ENCODE measurements around the gene KRTAP10-9. TPM values are rescaled to one million over a fixed set of nuclear protein-coding genes. Genes with fewer than 3 reads are reported as not detected.
"Not testable (repeated sequence)": the region's sequence is repeated elsewhere in the genome, so short reads cannot be mapped to it uniquely, and the experiment has no call there.

KRTAP10-9 gene
- polyA plus RNA-seq, 4 donors = not detected

DNA sequence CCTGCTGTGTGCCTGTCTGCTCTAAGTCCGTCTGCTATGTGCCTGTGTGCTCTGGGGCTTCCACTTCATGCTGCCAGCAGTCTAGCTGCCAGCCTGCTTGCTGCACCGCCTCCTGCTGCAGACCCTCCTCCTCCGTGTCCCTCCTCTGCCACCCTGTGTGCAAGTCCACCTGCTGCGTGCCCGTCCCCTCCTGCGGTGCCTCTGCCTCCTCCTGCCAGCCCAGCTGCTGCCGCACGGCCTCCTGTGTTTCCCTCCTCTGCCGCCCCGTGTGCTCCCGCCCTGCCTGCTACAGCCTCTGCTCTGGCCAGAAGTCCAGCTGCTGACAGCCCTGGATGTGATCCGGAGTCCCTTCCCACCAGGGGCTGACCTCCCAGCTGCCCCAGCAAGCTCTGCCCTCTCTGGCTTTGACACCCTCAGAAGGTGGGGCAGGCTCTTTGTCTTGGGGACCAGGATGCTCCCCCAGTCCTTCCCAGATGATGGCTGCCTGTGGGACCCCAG, 11.0 kb downstream of the KRTAP10-9 start:
- DNase-seq; H3K36me3 ChIP-seq (ENCODE audit: control insufficient read depth in 3 of 3, insufficient read depth in 2 of 3, low read depth in 1 of 3, low read length in 3 of 3); FAIRE-seq; H3K9me3 ChIP-seq (ENCODE audit: control insufficient read depth in 2 of 2, insufficient read depth in 1 of 2, low read depth in 1 of 2, low read length in 1 of 2); H3K4me1 ChIP-seq (ENCODE audit: control insufficient read depth in 3 of 3, insufficient read depth in 2 of 3, low read depth in 1 of 3, low read length in 2 of 3); H3K27me3 ChIP-seq (ENCODE audit: control insufficient read depth in 3 of 3, insufficient read depth in 3 of 3, low read length in 3 of 3); H3K4me3 ChIP-seq (ENCODE audit: low read depth in 1 of 3, low read length in 3 of 3); H3K27ac ChIP-seq (ENCODE audit: low read depth in 1 of 3, low read length in 2 of 3): not testable (repeated sequence)
- WGBS, 3 donors = 52 to 62% (median 58%) methylated on average over 11 to 12 of the region's 12 CpGs

DNA sequence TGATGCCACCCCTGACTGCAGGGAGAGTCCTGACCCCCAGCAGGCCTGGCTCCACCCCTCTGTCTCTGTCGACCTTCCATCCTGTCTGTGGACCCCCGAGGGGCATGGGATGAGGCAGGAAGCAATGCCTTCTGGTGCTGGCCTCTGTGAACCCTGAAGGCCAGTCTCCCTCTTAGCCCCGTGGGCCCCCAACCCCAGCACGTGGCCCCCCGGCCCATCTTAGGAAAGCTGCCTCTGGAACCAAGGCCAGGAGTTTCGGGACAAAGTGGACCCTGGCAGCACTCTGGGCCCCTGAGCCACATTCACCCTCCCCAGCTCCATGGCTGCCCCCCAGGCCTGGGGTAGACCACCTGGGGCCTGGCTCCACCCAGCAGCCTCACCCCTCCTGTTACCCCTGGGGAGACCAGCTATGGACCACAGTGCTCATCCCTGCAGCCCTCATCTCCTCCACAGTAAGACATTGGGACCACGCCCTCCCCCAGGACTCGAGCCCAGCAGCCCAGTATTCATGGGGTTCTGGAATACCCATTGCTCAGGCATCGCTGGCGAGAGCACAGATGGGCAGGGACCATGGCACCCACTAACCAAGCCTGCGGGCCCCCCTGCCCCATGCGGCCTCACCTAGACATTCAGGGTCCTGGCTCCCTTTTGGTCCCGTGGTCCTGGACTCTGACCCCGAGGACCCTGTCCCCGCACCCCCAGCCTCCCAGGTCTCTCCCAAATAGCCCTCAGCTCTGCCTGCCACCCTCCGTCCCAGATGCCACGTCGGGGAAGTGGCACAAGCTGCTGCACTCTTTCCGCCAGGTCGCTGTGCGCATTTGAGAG, 11.8 kb downstream of the KRTAP10-9 start:
- H3K4me3 ChIP-seq (ENCODE audit: low read depth in 1 of 3, low read length in 3 of 3); H3K4me1 ChIP-seq (ENCODE audit: control insufficient read depth in 3 of 3, insufficient read depth in 2 of 3, low read depth in 1 of 3, low read length in 2 of 3); H3K9me3 ChIP-seq (ENCODE audit: control insufficient read depth in 2 of 2, insufficient read depth in 1 of 2, low read depth in 1 of 2, low read length in 1 of 2); H3K27me3 ChIP-seq (ENCODE audit: control insufficient read depth in 3 of 3, insufficient read depth in 3 of 3, low read length in 3 of 3); H3K27ac ChIP-seq (ENCODE audit: low read depth in 1 of 3, low read length in 2 of 3); H3K36me3 ChIP-seq (ENCODE audit: control insufficient read depth in 3 of 3, insufficient read depth in 2 of 3, low read depth in 1 of 3, low read length in 3 of 3); FAIRE-seq; DNase-seq: not testable (repeated sequence)
- WGBS, 3 donors = 77 to 89% (median 79%) methylated on average over 16 to 21 of the region's 21 CpGs

DNA sequence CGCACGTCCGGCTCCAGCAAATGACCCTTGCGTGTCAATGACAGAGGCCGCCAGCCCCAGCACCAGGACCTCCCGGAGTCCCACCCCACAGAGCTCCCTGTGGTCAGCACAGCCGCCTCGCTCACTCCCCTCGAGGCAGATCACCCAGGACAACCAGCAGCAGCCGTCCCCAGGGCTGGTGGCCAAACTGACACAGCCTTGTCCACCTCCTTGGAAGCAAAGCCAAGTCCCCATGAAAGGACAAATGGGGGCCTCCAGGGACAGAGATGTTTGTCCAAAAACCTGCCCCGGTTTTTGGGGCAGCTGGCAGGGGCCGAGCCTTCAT, 12.4 kb downstream of the KRTAP10-9 start:
- H3K4me3 ChIP-seq (ENCODE audit: low read depth in 1 of 3, low read length in 3 of 3) = no peak overlapping the region
- 81 to 84% (median 84%) methylated on average over 12 of the region's 12 CpGs for WGBS, 3 donors
- no peaks in the 10 kb centered on the region for H3K36me3 ChIP-seq (ENCODE audit: control insufficient read depth in 3 of 3, insufficient read depth in 2 of 3, low read depth in 1 of 3, low read length in 3 of 3)
- DNase-seq = no peak
- peaks cover 0 to 9% of the 10 kb centered on the region in 2 donors for H3K9me3 ChIP-seq (ENCODE audit: control insufficient read depth in 2 of 2, insufficient read depth in 1 of 2, low read depth in 1 of 2, low read length in 1 of 2)
- no peak for FAIRE-seq
- H3K27ac ChIP-seq (ENCODE audit: low read depth in 1 of 3, low read length in 2 of 3) = no peak overlapping the region
- H3K27me3 ChIP-seq (ENCODE audit: control insufficient read depth in 3 of 3, insufficient read depth in 3 of 3, low read length in 3 of 3) = no peaks in the 10 kb centered on the region
- H3K4me1 ChIP-seq (ENCODE audit: control insufficient read depth in 3 of 3, insufficient read depth in 2 of 3, low read depth in 1 of 3, low read length in 2 of 3) = no peaks in the 10 kb centered on the region

DNA sequence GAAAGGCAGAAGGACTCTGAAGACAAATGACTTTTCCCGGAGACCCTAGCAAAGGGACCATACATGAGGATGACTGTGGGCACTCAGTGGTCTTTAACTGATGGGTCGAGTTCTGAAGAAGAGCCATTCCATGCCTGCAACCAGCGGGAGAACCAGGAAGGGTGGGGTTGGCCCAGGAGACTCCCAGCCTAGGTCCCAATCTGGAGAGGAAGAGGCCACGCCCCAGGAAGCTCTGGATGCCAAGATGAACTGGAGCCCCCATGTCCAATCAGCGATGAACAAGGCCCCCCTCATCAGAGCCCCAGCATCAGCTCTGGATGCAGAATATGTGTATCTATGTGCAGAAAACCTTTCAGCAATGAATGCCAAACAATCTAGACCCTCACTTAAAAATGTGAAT, 13.9 kb downstream of the KRTAP10-9 start:
- no peak for FAIRE-seq
- no peak for DNase-seq
- no peak overlapping the region for H3K4me3 ChIP-seq (ENCODE audit: low read depth in 1 of 3, low read length in 3 of 3)
- H3K36me3 ChIP-seq (ENCODE audit: control insufficient read depth in 3 of 3, insufficient read depth in 2 of 3, low read depth in 1 of 3, low read length in 3 of 3) = no peaks in the 10 kb centered on the region
- H3K27me3 ChIP-seq (ENCODE audit: control insufficient read depth in 3 of 3, insufficient read depth in 3 of 3, low read length in 3 of 3) = no peaks in the 10 kb centered on the region
- H3K4me1 ChIP-seq (ENCODE audit: control insufficient read depth in 3 of 3, insufficient read depth in 2 of 3, low read depth in 1 of 3, low read length in 2 of 3) = no peaks in the 10 kb centered on the region
- H3K9me3 ChIP-seq (ENCODE audit: control insufficient read depth in 2 of 2, insufficient read depth in 1 of 2, low read depth in 1 of 2, low read length in 1 of 2) = peaks cover 0 to 10% of the 10 kb centered on the region in 2 donors
- WGBS, 3 donors = 81 to 87% (median 81%) methylated on average over 5 of the region's 5 CpGs
- H3K27ac ChIP-seq (ENCODE audit: low read depth in 1 of 3, low read length in 2 of 3) = no peak overlapping the region

DNA sequence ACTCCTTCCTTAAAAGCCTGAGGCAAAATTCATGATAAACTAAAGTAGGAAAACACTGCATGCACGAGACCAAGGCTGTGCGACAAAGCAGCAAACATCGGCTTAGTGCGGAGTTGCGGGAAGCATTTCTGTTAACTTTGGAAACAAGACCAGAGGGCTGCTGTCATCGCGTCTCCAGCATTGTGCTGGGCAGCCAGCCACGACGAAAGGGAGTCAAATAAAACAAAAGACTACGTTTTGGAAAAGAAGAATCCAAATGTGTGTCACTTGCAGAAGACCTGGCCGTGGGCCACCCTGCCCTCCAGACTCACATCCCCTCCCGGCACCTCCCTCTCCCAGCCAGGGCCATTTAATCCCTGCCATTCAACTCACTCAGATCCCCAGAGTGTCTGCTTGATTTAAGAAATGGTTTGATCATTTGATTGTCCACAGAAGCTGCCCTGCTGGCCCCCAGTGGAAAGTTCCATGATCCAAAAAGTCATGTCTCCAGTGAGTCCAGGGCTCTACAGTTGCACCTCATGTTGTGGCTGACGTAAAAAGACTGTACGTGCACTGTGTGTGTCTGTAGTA, 16.9 kb downstream of the KRTAP10-9 start:
- peaks cover 0 to 10% of the 10 kb centered on the region in 2 donors for H3K9me3 ChIP-seq (ENCODE audit: control insufficient read depth in 2 of 2, insufficient read depth in 1 of 2, low read depth in 1 of 2, low read length in 1 of 2)
- DNase-seq (no peak), FAIRE-seq (no peak)
- H3K27ac ChIP-seq (ENCODE audit: low read depth in 1 of 3, low read length in 2 of 3) = no peak overlapping the region
- no peak overlapping the region for H3K4me3 ChIP-seq (ENCODE audit: low read depth in 1 of 3, low read length in 3 of 3)
- H3K27me3 ChIP-seq (ENCODE audit: control insufficient read depth in 3 of 3, insufficient read depth in 3 of 3, low read length in 3 of 3) = peaks cover 0 to 2% (median 0%) of the 10 kb centered on the region in 3 donors
- WGBS, 3 donors = 68 to 78% (median 76%) methylated on average over 14 of the region's 14 CpGs
- no peaks in the 10 kb centered on the region for H3K36me3 ChIP-seq (ENCODE audit: control insufficient read depth in 3 of 3, insufficient read depth in 2 of 3, low read depth in 1 of 3, low read length in 3 of 3)
- no peaks in the 10 kb centered on the region for H3K4me1 ChIP-seq (ENCODE audit: control insufficient read depth in 3 of 3, insufficient read depth in 2 of 3, low read depth in 1 of 3, low read length in 2 of 3)

DNA sequence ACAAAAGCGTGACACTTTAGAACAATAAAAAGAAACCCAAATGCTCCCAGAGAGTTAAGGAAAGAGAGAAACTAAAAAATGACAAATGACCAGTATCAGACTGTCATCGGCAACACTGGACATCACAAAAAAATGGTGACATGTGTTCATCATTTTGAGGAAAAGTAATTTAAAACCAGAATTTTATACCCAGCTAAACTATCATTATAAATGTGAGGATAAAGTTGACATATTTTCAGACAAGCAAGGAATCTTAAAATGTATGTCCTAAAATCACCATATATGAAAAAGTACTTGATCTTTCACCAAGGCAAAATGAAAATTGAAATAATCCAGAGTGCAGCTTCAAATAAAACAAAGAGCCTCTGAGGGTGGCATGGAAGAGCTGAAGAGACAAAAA, 18.0 kb downstream of the KRTAP10-9 start:
- no peak for FAIRE-seq
- H3K4me1 ChIP-seq (ENCODE audit: control insufficient read depth in 3 of 3, insufficient read depth in 2 of 3, low read depth in 1 of 3, low read length in 2 of 3) = no peaks in the 10 kb centered on the region
- DNase-seq = no peak
- WGBS, 3 donors = 46 to 49% (median 47%) methylated on average over 2 of the region's 2 CpGs
- no peak overlapping the region for H3K4me3 ChIP-seq (ENCODE audit: low read depth in 1 of 3, low read length in 3 of 3)
- H3K9me3 ChIP-seq (ENCODE audit: control insufficient read depth in 2 of 2, insufficient read depth in 1 of 2, low read depth in 1 of 2, low read length in 1 of 2) = peaks cover 0 to 10% of the 10 kb centered on the region in 2 donors
- no peaks in the 10 kb centered on the region for H3K36me3 ChIP-seq (ENCODE audit: control insufficient read depth in 3 of 3, insufficient read depth in 2 of 3, low read depth in 1 of 3, low read length in 3 of 3)
- no peak overlapping the region for H3K27ac ChIP-seq (ENCODE audit: low read depth in 1 of 3, low read length in 2 of 3)
- H3K27me3 ChIP-seq (ENCODE audit: control insufficient read depth in 3 of 3, insufficient read depth in 3 of 3, low read length in 3 of 3) = peaks cover 0 to 2% (median 0%) of the 10 kb centered on the region in 3 donors

DNA sequence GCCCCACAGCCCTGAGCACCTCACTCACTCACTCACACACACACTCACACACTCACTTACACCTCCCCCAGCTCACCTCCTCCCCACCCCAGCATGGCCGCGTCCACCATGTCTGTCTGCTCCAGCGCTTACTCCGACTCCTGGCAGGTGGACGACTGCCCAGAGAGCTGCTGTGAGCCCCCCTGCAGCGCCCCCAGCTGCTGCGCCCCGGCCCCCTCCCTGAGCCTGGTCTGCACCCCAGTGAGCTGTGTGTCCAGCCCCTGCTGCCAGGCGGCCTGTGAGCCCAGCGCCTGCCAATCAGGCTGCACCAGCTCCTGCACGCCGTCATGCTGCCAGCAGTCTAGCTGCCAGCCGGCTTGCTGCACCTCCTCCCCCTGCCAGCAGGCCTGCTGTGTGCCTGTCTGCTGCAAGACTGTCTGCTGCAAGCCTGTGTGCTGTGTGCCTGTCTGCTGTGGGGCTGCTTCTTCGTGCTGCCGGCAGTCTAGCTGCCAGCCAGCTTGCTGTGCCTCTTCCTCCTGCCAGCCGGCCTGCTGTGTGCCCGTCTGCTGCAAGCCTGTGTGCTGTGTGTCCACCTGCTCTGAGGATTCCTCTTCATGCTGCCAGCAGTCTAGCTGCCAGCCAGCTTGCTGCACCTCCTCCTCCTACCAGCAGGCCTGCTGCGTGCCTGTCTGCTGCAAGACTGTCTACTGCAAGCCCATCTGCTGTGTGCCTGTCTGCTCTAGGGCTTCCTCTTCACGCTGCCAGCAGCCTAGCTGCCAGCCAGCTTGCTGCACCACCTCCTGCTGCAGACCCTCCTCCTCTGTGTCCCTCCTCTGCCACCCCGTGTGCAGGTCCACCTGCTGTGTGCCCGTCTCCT, 19.7 kb downstream of the KRTAP10-9 start, which contains the start of gene KRTAP10-11:
Gene KRTAP10-11 (plus strand): TSS at position 49 of the 856 bp plus-strand sequence. CDS start 45 bp downstream, at position 94.
- not testable (repeated sequence) for H3K36me3 ChIP-seq (ENCODE audit: control insufficient read depth in 3 of 3, insufficient read depth in 2 of 3, low read depth in 1 of 3, low read length in 3 of 3); DNase-seq; FAIRE-seq; H3K27ac ChIP-seq (ENCODE audit: low read depth in 1 of 3, low read length in 2 of 3); H3K9me3 ChIP-seq (ENCODE audit: control insufficient read depth in 2 of 2, insufficient read depth in 1 of 2, low read depth in 1 of 2, low read length in 1 of 2); H3K4me1 ChIP-seq (ENCODE audit: control insufficient read depth in 3 of 3, insufficient read depth in 2 of 3, low read depth in 1 of 3, low read length in 2 of 3); H3K4me3 ChIP-seq (ENCODE audit: low read depth in 1 of 3, low read length in 3 of 3); H3K27me3 ChIP-seq (ENCODE audit: control insufficient read depth in 3 of 3, insufficient read depth in 3 of 3, low read length in 3 of 3)
- WGBS, 3 donors = 65 to 74% (median 71%) methylated on average over 21 of the region's 21 CpGs

DNA sequence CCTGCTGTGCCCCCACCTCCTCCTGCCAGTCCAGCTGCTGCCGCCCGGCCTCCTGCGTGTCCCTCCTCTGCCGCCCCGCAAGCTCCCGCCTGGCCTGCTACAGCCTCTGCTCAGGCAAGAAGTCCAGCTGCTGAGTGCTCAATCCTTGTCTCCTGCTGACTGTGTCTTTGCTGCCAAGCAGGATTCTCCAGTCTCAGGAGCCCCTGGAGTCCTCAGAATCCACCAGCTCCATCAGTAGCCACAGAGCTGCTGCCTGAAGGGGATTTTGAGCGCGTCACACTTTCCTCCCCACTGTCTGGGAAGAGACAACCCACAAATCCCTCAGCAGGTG, 20.3 kb downstream of the KRTAP10-9 start:
- Histone ChIP-seq H3K36me3 (ENCODE audit: control insufficient read depth in 3 of 3, insufficient read depth in 2 of 3, low read depth in 1 of 3, low read length in 3 of 3) (no peaks in the 10 kb centered on the region), H3K9me3 (ENCODE audit: control insufficient read depth in 2 of 2, insufficient read depth in 1 of 2, low read depth in 1 of 2, low read length in 1 of 2) (peaks cover 0 to 5% of the 10 kb centered on the region in 2 donors), H3K27me3 (ENCODE audit: control insufficient read depth in 3 of 3, insufficient read depth in 3 of 3, low read length in 3 of 3) (peaks cover 0 to 2% (median 0%) of the 10 kb centered on the region in 3 donors), H3K4me1 (ENCODE audit: control insufficient read depth in 3 of 3, insufficient read depth in 2 of 3, low read depth in 1 of 3, low read length in 2 of 3) (no peaks in the 10 kb centered on the region), H3K4me3 (ENCODE audit: low read depth in 1 of 3, low read length in 3 of 3) (no peak overlapping the region), H3K27ac (ENCODE audit: low read depth in 1 of 3, low read length in 2 of 3) (no peak overlapping the region)
- FAIRE-seq (no peak), DNase-seq (no peak)
- 52 to 63% (median 57%) methylated on average over 8 of the region's 8 CpGs for WGBS, 3 donors
